ENCODE data around the gene ZBTB17. TPM values are rescaled to one million over a fixed set of nuclear protein-coding genes. Genes with fewer than 3 reads are reported as not detected.

The ZBTB17 gene
- total RNA-seq, 1 donor from 2014 or later, result 23.9 TPM

DNA sequence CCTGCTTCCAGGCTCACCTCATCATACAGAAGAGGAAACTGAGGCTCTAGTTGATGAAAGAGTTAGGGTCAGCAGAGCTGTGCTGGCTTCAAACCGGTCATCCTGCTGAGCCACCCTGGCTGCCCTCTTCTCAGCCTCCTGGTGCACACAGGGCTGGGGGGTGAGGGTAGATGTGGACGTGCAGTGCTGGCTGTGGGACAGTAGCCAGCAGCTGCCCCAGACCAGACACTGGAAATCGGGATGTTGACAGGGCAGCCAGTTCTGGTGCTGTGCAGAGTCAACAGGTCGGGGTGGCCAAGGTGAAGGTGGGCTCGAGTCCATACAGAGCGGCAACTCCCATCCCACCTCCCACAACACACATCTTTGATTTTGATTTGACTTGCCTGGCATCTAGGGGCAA lies 44.4 kb upstream of the ZBTB17 start:
- Mint-ChIP-seq H3K4me1 (ENCODE audit: low read depth) (peaks cover 49% of the 10 kb centered on the region), H3K4me3 (ENCODE audit: unreplicated experiment) (no peak overlapping the region), H3K9me3 (ENCODE audit: low read depth) (no peaks in the 10 kb centered on the region), H3K27me3 (ENCODE audit: low read depth) (no peaks in the 10 kb centered on the region), H3K27ac (ENCODE audit: unreplicated experiment) (no peak overlapping the region), H3K36me3 (ENCODE audit: low read depth) (peaks cover 2% of the 10 kb centered on the region)
- TF ChIP-seq, protein P1, sequence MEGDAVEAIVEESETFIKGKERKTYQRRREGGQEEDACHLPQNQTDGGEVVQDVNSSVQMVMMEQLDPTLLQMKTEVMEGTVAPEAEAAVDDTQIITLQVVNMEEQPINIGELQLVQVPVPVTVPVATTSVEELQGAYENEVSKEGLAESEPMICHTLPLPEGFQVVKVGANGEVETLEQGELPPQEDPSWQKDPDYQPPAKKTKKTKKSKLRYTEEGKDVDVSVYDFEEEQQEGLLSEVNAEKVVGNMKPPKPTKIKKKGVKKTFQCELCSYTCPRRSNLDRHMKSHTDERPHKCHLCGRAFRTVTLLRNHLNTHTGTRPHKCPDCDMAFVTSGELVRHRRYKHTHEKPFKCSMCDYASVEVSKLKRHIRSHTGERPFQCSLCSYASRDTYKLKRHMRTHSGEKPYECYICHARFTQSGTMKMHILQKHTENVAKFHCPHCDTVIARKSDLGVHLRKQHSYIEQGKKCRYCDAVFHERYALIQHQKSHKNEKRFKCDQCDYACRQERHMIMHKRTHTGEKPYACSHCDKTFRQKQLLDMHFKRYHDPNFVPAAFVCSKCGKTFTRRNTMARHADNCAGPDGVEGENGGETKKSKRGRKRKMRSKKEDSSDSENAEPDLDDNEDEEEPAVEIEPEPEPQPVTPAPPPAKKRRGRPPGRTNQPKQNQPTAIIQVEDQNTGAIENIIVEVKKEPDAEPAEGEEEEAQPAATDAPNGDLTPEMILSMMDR (IDR thresholded peaks at IDR 0.05), result no peak
- DNase-seq (ENCODE audit: low spot score), result no peak

DNA sequence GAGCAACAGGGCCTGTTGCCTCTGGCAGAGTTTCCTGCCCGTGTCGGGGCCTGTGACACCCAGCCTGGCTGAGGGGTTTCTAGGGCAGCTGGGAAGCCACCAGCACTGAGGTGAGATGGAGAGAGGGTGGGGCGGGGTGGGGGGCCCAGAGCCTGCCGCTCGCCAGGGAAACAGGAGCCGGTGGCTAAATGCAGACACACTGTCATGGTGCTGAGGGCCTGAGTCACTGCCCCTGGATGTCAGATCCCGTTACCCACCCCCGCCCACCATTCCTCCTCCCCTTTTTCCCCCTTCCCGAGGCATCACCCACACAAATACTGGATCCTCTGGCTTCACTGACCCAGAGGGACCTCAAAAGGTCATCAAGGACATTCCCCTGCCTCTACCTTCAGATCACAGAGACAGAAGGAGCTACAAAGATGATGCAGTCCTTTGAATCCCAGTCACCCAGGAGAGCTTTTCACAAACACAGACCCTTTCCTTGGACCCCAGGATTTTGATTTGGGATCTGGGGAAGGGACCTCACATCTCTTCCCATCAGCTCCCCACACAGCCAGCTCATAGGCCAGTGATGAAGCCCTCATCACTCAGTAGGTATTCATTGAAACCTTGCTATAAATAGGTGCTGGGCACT lies 43.9 kb upstream of the ZBTB17 start:
- H3K27me3 Mint-ChIP-seq (ENCODE audit: low read depth), result no peaks in the 10 kb centered on the region
- peak overlapping the region; percentile 9 for H3K4me3 Mint-ChIP-seq (ENCODE audit: unreplicated experiment)
- peak overlapping the region; percentile 99 for H3K27ac Mint-ChIP-seq (ENCODE audit: unreplicated experiment)
- peaks cover 4% of the 10 kb centered on the region for H3K36me3 Mint-ChIP-seq (ENCODE audit: low read depth)
- H3K4me1 Mint-ChIP-seq (ENCODE audit: low read depth), result peaks cover 55% of the 10 kb centered on the region
- DNase-seq (ENCODE audit: low spot score), result no peak
- H3K9me3 Mint-ChIP-seq (ENCODE audit: low read depth), result no peaks in the 10 kb centered on the region
- TF ChIP-seq, protein P1 (IDR thresholded peaks at IDR 0.05), result no peak

DNA sequence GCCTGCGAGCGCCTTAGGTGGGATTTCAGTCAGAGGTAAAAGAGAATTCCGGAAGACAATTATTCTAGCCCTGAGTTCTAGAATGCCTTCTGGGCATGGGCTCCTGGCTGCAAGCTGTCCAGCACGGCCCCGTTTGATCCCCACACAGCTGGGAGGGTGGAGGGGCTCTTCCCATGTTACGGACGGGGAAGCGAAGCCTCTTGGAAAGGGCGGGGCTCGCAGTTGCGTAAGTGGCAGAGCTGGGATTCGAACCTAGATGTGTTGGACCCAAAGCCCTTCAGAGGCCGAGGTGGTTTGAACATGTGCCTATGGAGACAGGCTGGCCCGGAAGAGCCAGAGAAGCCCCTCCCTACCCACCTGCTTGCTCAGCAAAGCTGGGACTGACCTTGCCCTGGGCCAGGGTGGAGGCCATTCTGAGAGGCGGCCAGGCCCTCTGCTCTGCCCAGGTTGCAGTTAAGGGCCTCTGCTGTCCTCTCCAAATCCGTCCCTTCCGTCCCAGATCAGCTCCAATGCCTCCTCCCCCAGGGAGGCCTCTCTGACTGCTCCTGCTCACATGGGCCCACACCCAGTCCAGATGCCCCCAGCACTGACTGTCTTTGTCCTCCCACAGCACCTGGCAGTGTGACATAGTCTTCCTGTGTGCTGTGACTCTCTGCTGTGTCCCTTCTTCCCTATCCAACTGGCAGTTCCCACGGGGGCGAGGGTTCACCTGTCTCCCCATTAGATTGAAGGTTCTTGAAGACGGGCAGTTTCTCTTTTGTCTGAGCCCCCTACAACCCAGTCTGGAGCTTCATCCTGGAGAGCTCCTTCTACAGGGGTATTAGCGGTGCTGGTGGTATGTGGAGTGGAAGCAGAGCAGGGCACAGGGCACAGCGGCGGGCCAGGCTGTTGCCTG lies 43.1 kb upstream of the ZBTB17 start:
- Mint-ChIP-seq H3K4me3 (ENCODE audit: unreplicated experiment) (peak overlapping the region; percentile 75), H3K9me3 (ENCODE audit: low read depth) (no peaks in the 10 kb centered on the region), H3K4me1 (ENCODE audit: low read depth) (peaks cover 62% of the 10 kb centered on the region), H3K36me3 (ENCODE audit: low read depth) (peaks cover 4% of the 10 kb centered on the region), H3K27me3 (ENCODE audit: low read depth) (no peaks in the 10 kb centered on the region), H3K27ac (ENCODE audit: unreplicated experiment) (peak overlapping the region; percentile 99)
- DNase-seq (ENCODE audit: low spot score), result no peak
- TF ChIP-seq, protein P1 (IDR thresholded peaks at IDR 0.05), result no peak

DNA sequence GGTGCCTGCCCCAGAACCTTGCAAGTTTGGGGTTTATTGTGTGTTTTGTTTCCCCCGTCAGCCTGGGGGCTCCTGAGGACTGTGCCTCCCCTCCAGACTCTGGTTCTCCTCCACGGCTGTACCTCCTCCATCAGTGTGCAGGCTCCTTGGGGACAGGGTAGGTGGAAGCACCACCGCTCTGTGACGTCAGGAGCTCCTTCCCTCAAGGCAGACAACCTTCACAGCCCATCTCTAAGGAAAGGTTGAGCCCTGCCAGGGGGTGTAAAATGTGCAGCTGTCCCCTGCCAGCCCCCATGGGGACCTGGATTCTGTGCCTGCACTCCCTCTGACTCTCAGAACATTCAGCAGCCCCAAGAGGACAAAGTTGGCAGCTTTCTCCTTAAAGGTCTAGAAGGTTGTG lies 42.4 kb upstream of the ZBTB17 start:
- peaks cover 4% of the 10 kb centered on the region for H3K36me3 Mint-ChIP-seq (ENCODE audit: low read depth)
- H3K27ac Mint-ChIP-seq (ENCODE audit: unreplicated experiment), result peak overlapping the region; percentile 99
- no peaks in the 10 kb centered on the region for H3K9me3 Mint-ChIP-seq (ENCODE audit: low read depth)
- DNase-seq (ENCODE audit: low spot score), result no peak
- H3K4me1 Mint-ChIP-seq (ENCODE audit: low read depth), result peaks cover 69% of the 10 kb centered on the region
- TF ChIP-seq, protein P1 (IDR thresholded peaks at IDR 0.05), result no peak
- H3K27me3 Mint-ChIP-seq (ENCODE audit: low read depth), result no peaks in the 10 kb centered on the region
- peak overlapping the region; percentile 75 for H3K4me3 Mint-ChIP-seq (ENCODE audit: unreplicated experiment)

DNA sequence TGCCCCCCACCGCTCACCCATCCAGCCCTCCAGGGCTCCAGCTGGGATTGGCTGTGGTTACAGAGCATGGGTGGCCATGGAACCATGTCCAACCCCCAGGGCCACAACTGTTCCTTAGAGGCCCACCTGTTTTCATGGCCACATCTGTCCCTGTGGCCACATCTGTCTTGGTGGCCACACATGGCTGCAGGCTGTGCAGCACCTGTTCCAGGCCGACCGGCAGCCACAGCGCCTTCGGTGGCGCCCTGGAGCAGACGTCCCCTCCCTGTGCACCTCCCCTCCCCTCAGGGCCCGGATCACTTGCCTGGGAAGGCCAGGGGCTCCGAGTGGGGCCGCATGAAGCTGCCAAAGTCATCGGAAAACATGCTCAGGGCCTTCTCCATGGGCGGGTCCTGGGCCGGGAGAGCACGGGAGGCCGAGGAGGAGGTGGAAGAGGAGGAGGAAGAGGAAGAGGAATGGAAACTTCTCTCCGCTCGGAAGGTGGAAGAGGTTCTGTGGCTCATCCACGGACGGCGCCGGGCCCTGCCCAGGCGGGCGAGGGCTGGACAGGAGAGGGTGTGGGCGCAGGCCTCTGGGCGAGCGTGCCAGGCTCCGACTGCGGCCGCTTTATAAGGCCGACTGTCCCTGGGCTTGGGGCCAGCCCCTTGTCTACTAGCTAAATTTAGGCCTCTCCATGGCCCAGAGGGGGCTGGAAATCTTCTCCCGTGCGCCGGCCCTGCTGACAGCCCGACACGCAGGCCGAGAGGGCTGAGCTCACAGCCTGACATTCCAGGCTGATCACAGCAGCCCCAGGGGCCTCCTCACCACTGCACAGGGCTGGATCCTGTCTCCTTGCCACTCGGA lies 41.8 kb upstream of the ZBTB17 start, which contains the start of gene HSPB7:
TSS of gene HSPB7 (minus strand) at position 583 of the 843 bp plus-strand sequence. CDS start at position 503, 80 bp downstream.
- H3K4me3 Mint-ChIP-seq (ENCODE audit: unreplicated experiment), result peak within 1 kb of the TSS; percentile 75
- no peaks in the 10 kb centered on the region for H3K9me3 Mint-ChIP-seq (ENCODE audit: low read depth)
- H3K4me1 Mint-ChIP-seq (ENCODE audit: low read depth), result peaks cover 70% of the 10 kb centered on the region
- no peaks in the 10 kb centered on the region for H3K27me3 Mint-ChIP-seq (ENCODE audit: low read depth)
- peak within 1 kb of the TSS; percentile 99 for H3K27ac Mint-ChIP-seq (ENCODE audit: unreplicated experiment)
- TF ChIP-seq, protein P1 (IDR thresholded peaks at IDR 0.05), result no peak
- peaks cover 4% of the 10 kb centered on the region for H3K36me3 Mint-ChIP-seq (ENCODE audit: low read depth)
- no peak for DNase-seq (ENCODE audit: low spot score)

All from chondrocyte (in vitro differentiated cells).